ENCODE data around the gene HMX1.

HMX1 gene

GRCh38 chr4:8842614-8843013, 29.0 kb downstream of the HMX1 start:
- no peaks in the 10 kb centered on the region for H3K4me1 ChIP-seq (ENCODE audit: control insufficient read depth, insufficient read depth, low read length)
- H3K9ac ChIP-seq (ENCODE audit: low read length): no peak overlapping the region
- no peaks in the 10 kb centered on the region for H3K36me3 ChIP-seq (ENCODE audit: control insufficient read depth, insufficient read depth, low read length)
- H3K4me3 ChIP-seq (ENCODE audit: low read length): no peak overlapping the region
- no peaks in the 10 kb centered on the region for H3K9me3 ChIP-seq (ENCODE audit: control insufficient read depth, low read length)
- H3K27me3 ChIP-seq (ENCODE audit: control insufficient read depth, insufficient read depth, low read length): no peaks in the 10 kb centered on the region

- Histone ChIP-seq H3K4me3 (ENCODE audit: low read length) (no peak overlapping the region), H3K27me3 (ENCODE audit: control insufficient read depth, insufficient read depth, low read length) (no peaks in the 10 kb centered on the region), H3K36me3 (ENCODE audit: control insufficient read depth, insufficient read depth, low read length) (no peaks in the 10 kb centered on the region), H3K9ac (ENCODE audit: low read length) (no peak overlapping the region), H3K4me1 (ENCODE audit: control insufficient read depth, insufficient read depth, low read length) (no peaks in the 10 kb centered on the region), H3K9me3 (ENCODE audit: control insufficient read depth, low read length) (no peaks in the 10 kb centered on the region)
Observed at GRCh38 chr4:8841678-8842268, 29.9 kb downstream of the HMX1 start.

GRCh38 chr4:8840816-8841455, 30.7 kb downstream of the HMX1 start:
- Histone ChIP-seq H3K9ac (ENCODE audit: low read length) (no peak overlapping the region), H3K36me3 (ENCODE audit: control insufficient read depth, insufficient read depth, low read length) (no peaks in the 10 kb centered on the region), H3K27me3 (ENCODE audit: control insufficient read depth, insufficient read depth, low read length) (no peaks in the 10 kb centered on the region), H3K4me1 (ENCODE audit: control insufficient read depth, insufficient read depth, low read length) (no peaks in the 10 kb centered on the region), H3K4me3 (ENCODE audit: low read length) (no peak overlapping the region), H3K9me3 (ENCODE audit: control insufficient read depth, low read length) (no peaks in the 10 kb centered on the region)

- no peaks in the 10 kb centered on the region for H3K27me3 ChIP-seq (ENCODE audit: control insufficient read depth, insufficient read depth, low read length)
- H3K36me3 ChIP-seq (ENCODE audit: control insufficient read depth, insufficient read depth, low read length): no peaks in the 10 kb centered on the region
- no peak overlapping the region for H3K9ac ChIP-seq (ENCODE audit: low read length)
- H3K9me3 ChIP-seq (ENCODE audit: control insufficient read depth, low read length): no peaks in the 10 kb centered on the region
- no peaks in the 10 kb centered on the region for H3K4me1 ChIP-seq (ENCODE audit: control insufficient read depth, insufficient read depth, low read length)
- H3K4me3 ChIP-seq (ENCODE audit: low read length): no peak overlapping the region
Observed at GRCh38 chr4:8840006-8840793, 31.4 kb downstream of the HMX1 start.

GRCh38 chr4:8838961-8839431, 32.6 kb downstream of the HMX1 start:
- no peaks in the 10 kb centered on the region for H3K36me3 ChIP-seq (ENCODE audit: control insufficient read depth, insufficient read depth, low read length)
- H3K9ac ChIP-seq (ENCODE audit: low read length): no peak overlapping the region
- no peaks in the 10 kb centered on the region for H3K27me3 ChIP-seq (ENCODE audit: control insufficient read depth, insufficient read depth, low read length)

GRCh38 chr4:8838296-8838960, 33.2 kb downstream of the HMX1 start:
- H3K27me3 ChIP-seq (ENCODE audit: control insufficient read depth, insufficient read depth, low read length): no peaks in the 10 kb centered on the region
- H3K4me3 ChIP-seq (ENCODE audit: low read length): no peak overlapping the region
- H3K36me3 ChIP-seq (ENCODE audit: control insufficient read depth, insufficient read depth, low read length): no peaks in the 10 kb centered on the region
- no peaks in the 10 kb centered on the region for H3K4me1 ChIP-seq (ENCODE audit: control insufficient read depth, insufficient read depth, low read length)
- H3K9ac ChIP-seq (ENCODE audit: low read length): no peak overlapping the region
- no peaks in the 10 kb centered on the region for H3K9me3 ChIP-seq (ENCODE audit: control insufficient read depth, low read length)

More at GRCh38 chr4:8838961-8839431, 32.6 kb downstream of the HMX1 start:
- Histone ChIP-seq H3K4me1 (ENCODE audit: control insufficient read depth, insufficient read depth, low read length) (no peaks in the 10 kb centered on the region), H3K9me3 (ENCODE audit: control insufficient read depth, low read length) (no peaks in the 10 kb centered on the region), H3K4me3 (ENCODE audit: low read length) (no peak overlapping the region)

GRCh38 chr4:8837181-8837841, 34.3 kb downstream of the HMX1 start:
- Histone ChIP-seq H3K4me1 (ENCODE audit: control insufficient read depth, insufficient read depth, low read length) (no peaks in the 10 kb centered on the region), H3K36me3 (ENCODE audit: control insufficient read depth, insufficient read depth, low read length) (no peaks in the 10 kb centered on the region), H3K27me3 (ENCODE audit: control insufficient read depth, insufficient read depth, low read length) (no peaks in the 10 kb centered on the region), H3K9ac (ENCODE audit: low read length) (no peak overlapping the region), H3K9me3 (ENCODE audit: control insufficient read depth, low read length) (no peaks in the 10 kb centered on the region), H3K4me3 (ENCODE audit: low read length) (no peak overlapping the region)

- Histone ChIP-seq H3K9ac (ENCODE audit: low read length) (no peak overlapping the region), H3K36me3 (ENCODE audit: control insufficient read depth, insufficient read depth, low read length) (no peaks in the 10 kb centered on the region), H3K4me3 (ENCODE audit: low read length) (no peak overlapping the region), H3K4me1 (ENCODE audit: control insufficient read depth, insufficient read depth, low read length) (no peaks in the 10 kb centered on the region), H3K9me3 (ENCODE audit: control insufficient read depth, low read length) (no peaks in the 10 kb centered on the region), H3K27me3 (ENCODE audit: control insufficient read depth, insufficient read depth, low read length) (no peaks in the 10 kb centered on the region)
Observed at GRCh38 chr4:8836664-8837171, 34.9 kb downstream of the HMX1 start.

- H3K9me3 ChIP-seq (ENCODE audit: control insufficient read depth, low read length): no peaks in the 10 kb centered on the region
Observed at GRCh38 chr4:8835521-8836365, 35.9 kb downstream of the HMX1 start.

GRCh38 chr4:8834681-8835220, 36.9 kb downstream of the HMX1 start:
- H3K27me3 ChIP-seq (ENCODE audit: control insufficient read depth, insufficient read depth, low read length): no peaks in the 10 kb centered on the region

More at GRCh38 chr4:8835521-8836365, 35.9 kb downstream of the HMX1 start:
- Histone ChIP-seq H3K9ac (ENCODE audit: low read length) (no peak overlapping the region), H3K4me3 (ENCODE audit: low read length) (no peak overlapping the region), H3K27me3 (ENCODE audit: control insufficient read depth, insufficient read depth, low read length) (no peaks in the 10 kb centered on the region), H3K36me3 (ENCODE audit: control insufficient read depth, insufficient read depth, low read length) (no peaks in the 10 kb centered on the region), H3K4me1 (ENCODE audit: control insufficient read depth, insufficient read depth, low read length) (no peaks in the 10 kb centered on the region)

More at GRCh38 chr4:8834681-8835220, 36.9 kb downstream of the HMX1 start:
- H3K4me1 ChIP-seq (ENCODE audit: control insufficient read depth, insufficient read depth, low read length): no peaks in the 10 kb centered on the region
- H3K9me3 ChIP-seq (ENCODE audit: control insufficient read depth, low read length): no peaks in the 10 kb centered on the region
- no peak overlapping the region for H3K4me3 ChIP-seq (ENCODE audit: low read length)
- H3K9ac ChIP-seq (ENCODE audit: low read length): no peak overlapping the region
- H3K36me3 ChIP-seq (ENCODE audit: control insufficient read depth, insufficient read depth, low read length): no peaks in the 10 kb centered on the region

Data from mucosa of stomach (tissue), 1 donor.